HG03558 (cell line): ENCODE data around the gene CD1C.
"Not testable (repeated sequence)": the region's sequence is repeated elsewhere in the genome, so short reads cannot be mapped to it uniquely, and the experiment has no call there.

ENCODE experiments used
- ATAC-seq: cut with Tn5 transposase; IDR thresholded peaks from one replicate; pipeline ENCODE4 v1.9.1; 2021; ENCODE audit warnings: moderate number of reproducible peaks; ENCODE audit not compliant: unreplicated experiment; ENCODE audit errors: extremely low read depth

Gene CD1C

DNA sequence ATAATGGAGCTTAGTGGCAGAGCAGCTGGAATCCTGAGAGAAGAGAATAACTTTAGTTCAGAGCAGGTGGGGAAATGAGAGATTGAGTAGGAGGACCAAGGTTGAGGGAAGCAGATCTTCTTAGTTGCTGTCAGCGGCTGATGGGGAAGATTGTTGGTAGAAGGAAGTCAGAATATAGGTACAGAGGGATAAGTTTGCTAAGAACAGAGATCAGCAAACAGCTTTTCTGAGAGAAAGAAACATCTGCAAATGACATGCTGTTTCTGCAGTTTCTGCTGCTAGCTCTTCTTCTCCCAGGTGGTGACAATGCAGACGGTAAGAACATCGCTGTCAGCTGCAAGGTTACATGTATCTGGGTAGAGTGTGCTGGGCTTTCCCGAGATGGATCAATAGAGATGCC, at the start of gene CD1C:
TSS of gene CD1C (plus strand) at position 113 of the 400 bp plus-strand sequence. CDS start at position 255, 142 bp downstream.
- no peak for ATAC-seq

DNA sequence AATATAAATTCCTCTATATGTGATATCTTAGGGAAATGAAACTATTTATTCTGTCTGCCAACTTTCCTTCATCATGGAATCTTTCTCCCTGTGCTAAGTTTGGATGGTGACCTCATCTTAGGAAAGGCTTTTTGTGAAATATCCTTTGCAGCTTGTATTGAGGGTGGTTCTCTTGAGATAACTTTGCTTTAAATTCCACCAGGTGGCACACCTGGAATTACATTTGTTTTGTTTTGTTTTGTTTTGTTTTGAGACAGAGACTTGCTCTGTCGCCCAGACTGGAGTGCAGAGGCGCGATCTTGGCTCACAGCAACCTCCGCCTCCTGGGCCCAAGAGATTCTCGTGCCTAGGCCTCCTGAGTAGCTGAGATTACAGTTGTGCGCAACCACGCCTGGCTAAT, 43.1 kb upstream of the CD1C start:
- ATAC-seq: no peak

DNA sequence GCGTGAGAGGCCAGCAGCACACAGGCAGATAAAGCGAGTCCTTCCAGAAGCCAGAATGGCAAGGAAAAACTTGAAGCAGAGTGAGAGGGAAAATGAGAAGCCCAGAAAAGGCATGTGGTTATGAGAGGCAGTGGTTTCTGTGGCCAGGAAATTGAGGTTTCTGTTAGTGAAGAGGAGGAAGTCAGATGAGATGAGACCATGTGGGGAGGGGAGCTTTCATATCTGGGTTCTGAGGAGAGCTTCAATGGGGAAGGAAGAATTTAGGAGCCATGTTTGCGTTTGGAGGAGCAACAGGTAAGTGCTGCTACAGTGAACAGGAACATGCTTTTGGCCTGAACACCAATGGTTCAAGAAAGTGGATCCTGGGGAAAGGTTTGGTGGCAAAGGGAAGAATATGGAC, 41.6 kb upstream of the CD1C start:
- peak; percentile 84 for ATAC-seq

DNA sequence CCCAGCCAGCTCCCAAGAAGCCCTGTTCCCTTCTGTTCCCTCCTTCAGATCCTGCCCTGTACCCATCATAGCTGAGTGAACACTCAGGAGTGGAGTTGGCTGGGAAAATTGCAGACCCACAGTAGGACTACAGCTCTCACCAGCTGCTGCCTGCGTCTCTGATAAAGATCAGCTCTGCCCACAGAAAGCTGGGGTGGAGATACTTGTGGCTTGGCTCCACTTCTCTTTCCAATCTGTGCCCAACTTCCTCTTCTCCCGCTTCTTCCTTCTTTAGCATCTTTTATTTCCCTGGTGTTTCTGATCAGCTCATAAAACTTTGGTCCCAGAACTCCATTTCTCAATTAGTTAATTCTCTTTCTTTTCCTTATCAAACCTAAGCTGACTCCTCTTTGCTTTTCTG, 41.0 kb upstream of the CD1C start:
- no peak for ATAC-seq

DNA sequence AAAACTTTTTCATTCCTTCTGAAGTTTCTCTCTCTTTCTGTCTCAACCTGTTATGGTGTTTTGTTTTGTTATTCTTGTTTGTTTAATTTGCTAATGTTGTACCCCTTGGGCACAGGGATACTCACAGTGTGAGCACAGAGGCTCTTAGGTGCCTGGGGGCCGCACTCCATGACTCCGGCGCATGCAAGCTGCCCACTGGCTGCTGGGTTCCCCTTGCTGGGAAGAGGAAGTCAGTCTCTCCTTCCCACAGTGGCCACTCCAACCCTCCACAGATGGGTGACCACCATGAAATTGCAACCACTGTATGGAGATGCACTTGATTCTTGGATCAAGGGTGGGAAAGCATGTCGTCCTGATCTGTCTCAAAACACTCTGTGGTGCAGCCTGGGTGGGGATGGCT, 40.1 kb upstream of the CD1C start:
- no peak for ATAC-seq

DNA sequence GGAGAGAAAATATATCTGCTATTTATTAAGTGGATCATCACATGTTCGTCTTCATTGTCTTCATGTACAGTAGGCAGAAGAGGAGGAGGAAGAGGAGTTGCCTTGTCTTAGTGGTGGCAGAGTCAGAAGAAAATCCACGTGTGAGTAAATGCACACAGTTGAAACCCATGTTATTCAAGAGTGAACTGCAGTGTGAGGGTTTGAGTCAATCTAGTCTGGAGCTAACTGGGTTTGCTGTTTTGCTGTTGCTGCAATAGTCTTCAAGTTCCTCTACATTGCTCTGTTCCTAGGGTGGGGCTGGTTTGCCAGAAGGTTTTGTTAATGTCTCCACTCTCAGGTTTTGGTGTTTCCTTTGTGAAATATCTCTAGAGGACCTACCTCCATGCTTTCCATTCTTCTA, 38.6 kb upstream of the CD1C start:
- no peak for ATAC-seq

DNA sequence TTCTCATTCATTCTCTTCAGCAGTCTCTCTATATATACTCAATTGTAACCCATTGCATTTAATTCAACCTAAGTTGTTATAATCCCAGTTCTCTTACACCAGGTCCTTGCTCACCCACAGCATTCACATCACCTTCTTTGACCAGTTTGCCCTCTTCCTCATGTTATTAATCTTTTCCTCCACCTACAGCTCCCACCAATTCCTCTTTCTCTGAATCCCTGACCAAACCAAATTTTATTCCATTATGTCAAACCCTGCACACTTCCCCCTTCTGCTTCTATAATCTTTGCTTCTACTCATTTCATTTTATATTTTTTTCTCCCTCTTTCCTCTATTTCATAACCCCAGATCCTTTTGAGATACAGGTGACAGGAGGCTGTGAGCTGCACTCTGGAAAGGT, 34.1 kb upstream of the CD1C start:
- no peak for ATAC-seq

DNA sequence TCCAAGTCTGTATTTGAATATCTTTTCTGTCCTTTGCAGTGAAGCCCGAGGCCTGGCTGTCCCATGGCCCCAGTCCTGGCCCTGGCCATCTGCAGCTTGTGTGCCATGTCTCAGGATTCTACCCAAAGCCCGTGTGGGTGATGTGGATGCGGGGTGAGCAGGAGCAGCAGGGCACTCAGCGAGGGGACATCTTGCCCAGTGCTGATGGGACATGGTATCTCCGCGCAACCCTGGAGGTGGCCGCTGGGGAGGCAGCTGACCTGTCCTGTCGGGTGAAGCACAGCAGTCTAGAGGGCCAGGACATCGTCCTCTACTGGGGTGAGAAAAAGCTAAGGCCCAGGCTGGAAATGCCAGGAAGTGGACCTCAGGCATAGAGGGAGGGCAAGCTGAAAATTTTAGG, 33.0 kb upstream of the CD1C start:
- not testable (repeated sequence) for ATAC-seq

DNA sequence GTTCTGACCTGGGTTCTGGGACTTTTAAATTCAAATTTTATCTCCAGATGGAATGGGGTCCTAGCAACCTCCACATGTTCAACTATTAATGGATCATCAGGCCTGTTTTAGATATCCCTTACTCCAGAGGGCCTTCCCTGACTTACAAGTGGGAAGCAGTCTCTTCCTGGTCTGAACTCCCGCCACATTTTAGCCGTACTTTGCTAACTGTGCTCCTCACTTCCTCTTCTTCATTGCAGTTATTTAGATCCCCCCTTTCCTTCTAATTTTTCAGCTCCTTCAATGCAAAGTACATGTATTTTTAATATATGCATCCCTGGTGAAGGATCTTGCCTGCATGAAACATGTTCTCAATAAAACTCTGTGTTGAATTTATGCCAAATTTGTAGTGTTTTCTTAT, 31.8 kb upstream of the CD1C start:
- no peak for ATAC-seq

DNA sequence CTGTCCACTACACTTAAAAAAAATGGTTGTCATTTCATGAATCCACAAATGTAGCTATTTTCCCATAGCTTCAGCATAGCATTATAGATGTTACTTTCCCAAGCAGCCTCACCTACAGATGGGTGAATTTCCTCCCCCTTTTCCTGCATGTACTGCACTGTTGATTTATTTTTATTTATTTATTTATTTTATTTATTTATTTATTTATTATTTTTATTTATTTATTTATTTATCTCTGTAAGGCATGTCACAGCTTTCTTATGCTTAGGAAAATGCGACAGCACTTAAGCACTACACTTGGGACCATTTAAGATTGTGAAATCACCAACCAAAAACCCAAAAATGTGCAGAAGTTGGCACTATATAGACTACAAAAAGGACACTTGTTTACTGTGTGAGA, 30.6 kb upstream of the CD1C start:
- ATAC-seq: no peak

DNA sequence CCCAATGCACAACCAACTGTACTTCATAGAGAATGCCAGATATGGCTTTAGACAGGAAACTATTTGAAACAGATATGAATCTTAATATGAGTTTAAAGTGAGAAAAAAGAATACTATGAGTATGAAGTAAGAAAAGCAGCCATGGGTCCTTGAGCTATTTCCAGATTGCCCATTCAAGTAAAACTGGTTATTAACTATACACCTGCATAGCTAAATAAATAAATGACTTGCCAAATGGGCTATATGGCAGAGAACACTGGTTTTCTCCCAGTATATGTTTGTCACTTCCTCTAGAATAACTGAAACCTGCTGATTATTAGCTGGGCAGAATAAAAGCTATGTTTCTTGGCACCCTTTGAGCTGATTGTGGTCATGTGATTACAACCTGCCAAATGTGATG, 17.0 kb upstream of the CD1C start:
- no peak for ATAC-seq

DNA sequence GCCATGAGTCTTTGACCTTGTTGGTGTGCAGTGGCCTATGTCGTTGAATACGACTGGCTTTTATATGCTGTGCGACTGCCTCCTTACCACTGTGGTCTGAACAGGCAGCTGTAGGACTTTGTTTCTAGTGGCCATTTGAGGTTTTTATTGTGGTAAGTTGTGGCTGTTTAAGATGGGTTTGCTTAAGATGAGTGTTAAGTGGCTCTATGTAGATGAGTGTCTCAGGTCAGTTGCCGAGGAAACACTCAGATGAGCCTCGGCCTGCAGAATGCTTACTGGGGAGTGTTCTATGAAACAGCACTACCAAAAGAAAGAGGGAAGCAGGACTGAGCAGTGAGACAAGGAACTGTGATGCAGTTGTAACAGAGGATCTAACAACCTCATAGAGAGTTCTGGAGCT, 14.9 kb upstream of the CD1C start:
- no peak for ATAC-seq

DNA sequence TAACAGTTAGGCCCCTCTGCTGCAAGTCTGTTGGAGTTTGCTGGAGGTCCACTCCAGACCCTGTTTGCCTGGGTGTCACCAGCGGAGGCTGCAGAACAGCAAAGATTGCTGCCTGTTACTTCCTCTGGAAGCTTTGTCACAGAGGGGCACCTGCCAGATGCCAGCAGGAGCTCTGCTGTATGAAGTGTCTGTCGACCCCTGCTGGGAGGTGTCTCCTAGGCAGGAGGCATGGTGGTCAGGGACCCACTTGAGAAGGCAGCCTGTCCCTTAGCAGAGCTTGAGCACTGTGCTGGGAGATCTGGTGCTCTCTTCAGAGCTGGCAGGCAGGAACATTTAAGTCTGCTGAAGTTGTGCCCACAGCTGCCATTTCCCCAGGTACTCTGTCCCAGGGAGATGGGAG, 7.3 kb upstream of the CD1C start:
- ATAC-seq: not testable (repeated sequence)

DNA sequence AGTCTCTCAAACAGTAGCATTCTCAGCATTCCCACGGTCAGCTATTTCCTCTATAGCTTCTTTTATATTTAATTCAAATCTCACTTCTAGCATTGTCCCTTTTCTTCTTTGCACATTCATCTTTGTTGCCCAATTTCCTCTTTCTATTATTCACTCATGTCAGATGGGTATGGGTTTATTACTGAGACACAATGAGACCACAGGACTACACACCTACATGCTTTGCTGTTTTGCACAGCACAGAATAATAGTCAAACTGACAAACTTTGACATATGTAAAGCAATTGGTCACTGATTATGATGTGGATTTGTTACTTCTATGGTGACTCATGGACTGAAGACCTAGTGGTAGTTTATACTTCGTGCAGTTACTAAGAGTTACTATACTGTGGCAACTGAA, 5.8 kb upstream of the CD1C start:
- ATAC-seq: peak; percentile 32

DNA sequence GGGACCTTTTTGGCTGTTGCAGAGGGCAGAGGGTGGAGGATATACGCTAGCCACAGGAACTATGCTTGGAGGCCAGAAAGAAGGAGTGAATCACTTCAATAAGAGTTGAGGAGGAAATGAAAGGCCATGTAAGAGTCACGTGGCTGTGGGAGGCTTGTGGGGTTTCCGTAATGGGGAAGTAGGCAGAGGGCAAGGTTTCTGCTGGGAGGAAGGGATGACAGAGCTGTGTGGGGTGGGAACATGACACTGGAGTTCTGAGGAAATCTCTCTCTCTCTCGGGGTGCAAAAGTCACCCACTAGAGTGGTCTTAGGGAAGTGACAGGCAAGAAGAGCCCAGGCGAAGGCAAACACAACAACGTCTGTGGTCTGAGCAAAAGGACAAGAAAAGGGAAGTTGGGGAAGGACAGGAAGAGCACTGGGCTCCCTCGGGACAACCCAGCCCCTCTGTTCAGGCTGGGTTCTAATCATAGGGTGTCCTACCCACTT, 3.9 kb upstream of the CD1C start:
- peak; percentile 55 for ATAC-seq

DNA sequence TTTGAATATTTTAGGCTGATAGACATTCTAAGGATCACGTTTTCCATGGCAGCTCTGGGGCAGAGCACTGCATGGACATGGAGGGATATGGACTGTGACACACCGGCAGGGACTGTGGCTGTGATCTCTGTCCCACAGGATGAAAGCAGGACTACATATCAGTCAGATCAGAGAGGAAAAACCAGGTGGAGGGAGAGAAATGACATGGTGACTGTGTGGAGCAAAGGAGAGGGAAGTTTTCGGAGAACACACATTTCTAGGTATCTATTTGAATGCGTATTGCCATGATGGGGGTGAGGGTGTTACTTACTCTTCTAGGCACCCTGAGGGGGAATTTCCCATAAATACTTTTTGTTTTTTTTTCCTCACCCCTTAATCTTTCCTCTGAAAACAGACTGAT, 3.2 kb upstream of the CD1C start:
- ATAC-seq: no peak

DNA sequence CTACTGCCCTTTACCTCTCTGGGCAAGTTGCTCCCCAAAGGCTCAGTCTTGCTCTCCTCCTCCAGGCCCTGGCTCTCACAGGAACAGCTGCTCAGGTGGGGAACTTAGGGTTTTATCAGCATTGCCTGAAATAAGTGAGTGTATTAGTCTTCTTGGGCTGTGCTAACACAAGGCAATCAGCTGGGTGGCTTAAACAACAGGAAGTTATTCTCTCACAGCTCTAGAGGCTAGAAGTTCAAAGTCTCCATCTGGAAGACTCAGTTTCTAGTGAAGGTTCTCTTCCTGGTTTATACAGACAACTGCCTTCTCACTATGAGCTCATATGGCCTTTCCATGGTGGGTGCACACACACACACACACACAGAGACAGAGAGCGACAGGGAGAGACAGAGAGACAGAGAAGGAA, 2.8 kb upstream of the CD1C start:
- ATAC-seq: no peak

DNA sequence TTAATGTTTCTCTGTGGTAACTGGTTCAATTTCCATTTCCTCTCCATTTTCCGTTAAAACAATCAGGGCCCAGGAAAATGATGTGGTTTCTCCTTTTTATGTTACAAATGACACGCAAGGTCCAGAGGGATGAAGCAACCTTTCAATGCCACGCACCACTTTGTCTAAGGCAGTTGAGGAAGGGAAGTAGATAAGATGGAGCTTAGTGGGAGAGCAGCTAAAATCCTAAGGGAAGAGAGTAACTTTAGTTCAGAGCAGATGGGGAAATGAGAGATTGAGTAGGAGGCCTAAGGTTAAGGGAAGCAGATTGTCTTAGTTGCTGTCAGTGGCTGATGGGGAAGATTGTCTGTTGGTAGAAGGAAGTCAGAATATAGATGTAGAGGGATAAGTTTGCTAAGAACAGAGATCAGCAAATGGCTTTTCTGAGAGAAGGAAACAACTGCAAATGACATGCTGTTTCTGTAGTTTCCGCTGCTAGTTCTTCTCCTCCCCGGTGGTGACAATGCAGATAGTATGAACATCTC, 660 bp downstream of the CD1C start:
- ATAC-seq: no peak

DNA sequence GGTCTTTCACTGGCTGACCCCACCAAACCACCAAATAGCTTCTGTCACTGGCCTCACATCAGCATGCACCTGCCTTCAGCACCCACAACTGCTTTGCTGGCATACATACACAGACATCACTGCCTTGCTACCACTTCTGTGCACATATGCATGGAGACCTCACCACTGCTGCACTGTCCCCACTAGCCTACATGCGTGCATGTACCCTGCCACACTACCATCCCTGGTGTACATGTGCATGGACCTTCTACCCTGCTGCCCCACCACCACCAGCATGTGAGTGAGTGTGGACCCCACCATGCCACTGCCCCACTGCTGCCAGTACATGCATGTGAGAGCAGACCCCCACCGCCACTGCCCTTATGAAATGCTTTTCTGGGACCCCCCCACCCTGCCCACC, 6.1 kb downstream of the CD1C start:
- no peak for ATAC-seq

DNA sequence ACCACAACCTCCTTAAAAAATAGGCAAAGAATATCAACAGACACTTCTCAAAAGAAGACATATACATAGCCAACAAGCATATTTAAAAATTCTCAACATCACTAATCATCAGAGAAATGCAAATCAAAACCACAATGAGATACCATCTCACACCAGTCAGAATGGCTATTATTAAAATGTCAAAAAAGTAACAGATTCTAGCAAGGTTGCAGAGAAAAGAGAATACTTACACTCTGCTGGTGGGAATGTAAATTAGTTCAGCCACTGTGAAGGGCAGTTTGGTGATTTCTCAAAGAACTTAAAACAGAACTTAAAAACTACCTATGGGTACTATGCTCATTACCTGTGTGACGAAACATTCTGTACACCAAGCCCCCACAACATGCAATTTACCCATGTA, 20.9 kb downstream of the CD1C start:
- ATAC-seq: no peak

DNA sequence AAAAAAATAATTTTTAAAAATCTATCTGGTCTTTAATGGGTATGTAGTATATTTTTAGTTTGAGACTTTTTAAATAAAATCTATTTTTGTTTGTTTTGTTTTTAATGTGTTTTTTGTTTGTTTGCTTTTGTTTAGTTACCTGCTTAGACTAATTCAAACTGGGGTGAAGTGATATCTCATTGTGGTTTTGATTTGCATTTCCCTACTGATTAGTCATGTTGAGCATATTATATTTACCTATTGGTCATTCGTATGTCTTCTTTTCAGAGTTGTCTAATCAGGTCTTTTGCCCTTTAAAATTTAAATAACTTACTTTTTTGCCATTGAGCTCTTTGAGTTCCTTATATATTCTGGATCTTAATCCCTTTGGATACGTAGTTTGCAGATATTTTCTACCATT, 21.3 kb downstream of the CD1C start:
- no peak for ATAC-seq

DNA sequence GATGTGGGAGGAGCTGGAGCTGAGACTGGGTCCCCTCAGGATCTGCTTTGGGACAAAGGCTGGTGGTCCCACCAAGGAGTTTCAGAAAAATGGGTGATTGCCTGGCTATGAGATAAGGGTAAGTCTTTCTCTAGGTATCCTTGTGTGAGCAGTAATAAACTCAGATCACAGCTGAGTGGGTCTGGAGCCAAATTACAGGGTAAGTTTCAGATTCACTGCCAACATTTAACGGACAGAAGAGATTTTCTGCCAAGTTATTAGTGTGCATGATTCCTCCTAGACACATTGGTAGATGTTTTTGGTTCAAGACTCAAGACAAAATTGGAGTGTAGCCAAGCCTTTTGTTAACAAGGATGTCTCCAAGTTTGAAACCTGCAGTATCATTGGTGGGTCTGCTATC, 34.1 kb downstream of the CD1C start:
- ATAC-seq: no peak

DNA sequence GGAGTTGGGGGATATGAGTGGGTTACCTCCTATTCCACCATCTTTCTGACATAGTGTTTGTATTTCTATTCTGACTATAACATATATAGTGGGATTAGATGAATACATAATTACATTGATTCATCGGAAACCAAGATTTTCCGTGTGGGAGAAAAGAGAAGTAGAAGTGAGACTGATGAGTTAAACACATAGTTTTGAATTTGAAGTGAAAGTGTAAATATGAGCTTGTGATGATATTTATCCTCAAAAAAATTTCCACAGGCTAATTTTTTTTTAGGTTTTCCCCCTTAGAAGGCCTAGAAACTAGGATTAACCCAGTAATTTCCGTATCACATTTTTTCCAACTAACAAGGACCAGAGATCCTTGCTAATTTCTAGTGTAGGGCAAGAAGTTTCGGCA, 34.7 kb downstream of the CD1C start:
- no peak for ATAC-seq
